Measurements from ENCODE around the gene CFAP299.

The CFAP299 gene

GRCh38 chr4:80500613-80501012 is 165.1 kb downstream of the CFAP299 start:
- no peaks in the 10 kb centered on the region for H3K4me1 Mint-ChIP-seq
- H3K36me3 Mint-ChIP-seq (ENCODE audit: low read depth) = no peaks in the 10 kb centered on the region
- no peak overlapping the region for H3K27ac Mint-ChIP-seq
- H3K4me3 Mint-ChIP-seq = no peak overlapping the region
- no peak for TF ChIP-seq CTCF (IDR thresholded peaks at IDR 0.05; ENCODE audit: unreplicated experiment in 3 of 3)
- no peaks in the 10 kb centered on the region for H3K27me3 Mint-ChIP-seq (ENCODE audit: low read depth)
- H3K9me3 Mint-ChIP-seq = peaks cover 9% of the 10 kb centered on the region

- no peaks in the 10 kb centered on the region for H3K27me3 Mint-ChIP-seq (ENCODE audit: low read depth)
- no peak overlapping the region for H3K27ac Mint-ChIP-seq
- no peaks in the 10 kb centered on the region for H3K9me3 Mint-ChIP-seq
- TF ChIP-seq CTCF (IDR thresholded peaks at IDR 0.05; ENCODE audit: unreplicated experiment in 3 of 3) = no peak
- H3K4me3 Mint-ChIP-seq = no peak overlapping the region
- no peaks in the 10 kb centered on the region for H3K36me3 Mint-ChIP-seq (ENCODE audit: low read depth)
- H3K4me1 Mint-ChIP-seq = peaks cover 5% of the 10 kb centered on the region
Observed at GRCh38 chr4:80507077-80507476, 171.5 kb downstream of the CFAP299 start.

- Mint-ChIP-seq H3K27ac (no peak overlapping the region), H3K36me3 (ENCODE audit: low read depth) (no peaks in the 10 kb centered on the region), H3K4me3 (no peak overlapping the region), H3K27me3 (ENCODE audit: low read depth) (no peaks in the 10 kb centered on the region), H3K4me1 (peaks cover 5% of the 10 kb centered on the region), H3K9me3 (no peaks in the 10 kb centered on the region)
- no peak for TF ChIP-seq CTCF (IDR thresholded peaks at IDR 0.05; ENCODE audit: unreplicated experiment in 3 of 3)
Observed at GRCh38 chr4:80507507-80507906, 172.0 kb downstream of the CFAP299 start.

- no peaks in the 10 kb centered on the region for H3K9me3 Mint-ChIP-seq
- no peaks in the 10 kb centered on the region for H3K4me1 Mint-ChIP-seq
- TF ChIP-seq CTCF (IDR thresholded peaks at IDR 0.05; ENCODE audit: unreplicated experiment in 3 of 3) = no peak
- H3K36me3 Mint-ChIP-seq (ENCODE audit: low read depth) = no peaks in the 10 kb centered on the region
- no peaks in the 10 kb centered on the region for H3K27me3 Mint-ChIP-seq (ENCODE audit: low read depth)
- H3K4me3 Mint-ChIP-seq = no peak overlapping the region
- H3K27ac Mint-ChIP-seq = no peak overlapping the region
Observed at GRCh38 chr4:80515496-80515895, 180.0 kb downstream of the CFAP299 start.

GRCh38 chr4:80521438-80521837 is 185.9 kb downstream of the CFAP299 start:
- Mint-ChIP-seq H3K9me3 (no peaks in the 10 kb centered on the region), H3K36me3 (ENCODE audit: low read depth) (no peaks in the 10 kb centered on the region), H3K4me1 (no peaks in the 10 kb centered on the region), H3K27ac (no peak overlapping the region), H3K27me3 (ENCODE audit: low read depth) (no peaks in the 10 kb centered on the region), H3K4me3 (no peak overlapping the region)
- TF ChIP-seq CTCF (IDR thresholded peaks at IDR 0.05; ENCODE audit: unreplicated experiment in 3 of 3) = no peak

GRCh38 chr4:80526697-80527096 is 191.2 kb downstream of the CFAP299 start:
- Mint-ChIP-seq H3K27ac (no peak overlapping the region), H3K4me1 (no peaks in the 10 kb centered on the region), H3K4me3 (no peak overlapping the region), H3K9me3 (no peaks in the 10 kb centered on the region), H3K36me3 (ENCODE audit: low read depth) (no peaks in the 10 kb centered on the region), H3K27me3 (ENCODE audit: low read depth) (no peaks in the 10 kb centered on the region)
- no peak for TF ChIP-seq CTCF (IDR thresholded peaks at IDR 0.05; ENCODE audit: unreplicated experiment in 3 of 3)

Measured in nephron (organoid).